ENCODE data around the gene VSX1.
A peak's percentile ranks its signal among the peaks of the same experiment; 100 is the strongest.

Gene VSX1

DNA sequence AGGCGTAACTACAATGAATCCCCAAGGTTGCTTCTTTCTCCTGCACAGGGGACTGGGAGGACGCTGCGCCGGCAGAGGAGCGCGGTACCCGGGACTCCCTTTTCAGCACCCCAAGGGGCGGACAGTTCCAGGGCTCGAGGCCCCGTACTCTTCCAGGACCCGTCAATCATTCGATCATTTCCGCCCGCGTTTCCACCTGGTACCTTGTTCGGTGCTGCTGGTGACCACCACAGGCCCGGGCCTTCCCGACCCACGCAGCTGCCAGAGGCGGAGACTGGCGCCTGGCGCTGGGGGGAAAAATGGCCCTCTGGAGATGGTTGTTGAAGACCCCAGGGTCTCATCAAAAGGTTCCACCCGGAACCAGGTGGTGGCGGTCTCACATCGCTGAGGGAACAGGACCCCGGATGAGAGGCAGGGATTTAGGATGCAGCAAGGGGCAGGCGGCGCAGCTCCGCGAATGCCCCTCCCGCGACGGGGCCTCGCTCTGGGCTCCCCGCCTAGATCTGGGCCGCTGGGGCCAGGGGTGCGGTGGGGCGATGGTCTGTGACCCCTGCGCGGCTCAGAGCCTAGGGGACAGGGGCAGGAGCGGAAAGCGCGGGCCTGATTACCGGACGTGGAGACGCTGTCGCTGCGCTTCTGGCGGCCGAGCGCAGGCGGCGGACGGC is 744 bp downstream of the VSX1 start:
- H3K23ac ChIP-seq (ENCODE audit: low read depth, low read length, poor library complexity), result peak overlapping the region; percentile 30
- H3K9me3 ChIP-seq (replicated peaks in 1 of 2; ENCODE audit: control insufficient read depth in 2 of 2, insufficient read depth in 1 of 2, low read depth in 1 of 2, low read length in 2 of 2), result peaks cover 1 to 2% of the 10 kb centered on the region in 2 donors
- H3K4me3 ChIP-seq (ENCODE audit: low read length in 2 of 2), result peak overlapping the region; percentile 21 to 74
- no peak overlapping the region for H4K8ac ChIP-seq (ENCODE audit: low read depth, low read length)
- no peaks in the 10 kb centered on the region for H3K79me1 ChIP-seq (ENCODE audit: low read depth, low read length)
- H2BK12ac ChIP-seq (ENCODE audit: low read length), result no peak overlapping the region
- H3K14ac ChIP-seq (ENCODE audit: low read length), result no peak overlapping the region
- H2BK5ac ChIP-seq (ENCODE audit: low read length), result no peak overlapping the region
- H2AFZ ChIP-seq (ENCODE audit: low read length), result peak overlapping the region; percentile 87
- H3K18ac ChIP-seq (ENCODE audit: low read length), result no peak overlapping the region
- no peak overlapping the region for H2BK15ac ChIP-seq (ENCODE audit: low read length)
- peak overlapping the region; percentile 91 for H3K4me2 ChIP-seq (ENCODE audit: insufficient read depth, low read length, poor library complexity, severe bottlenecking)
- H2BK120ac ChIP-seq (ENCODE audit: low read depth, low read length), result no peak overlapping the region
- H4K91ac ChIP-seq (ENCODE audit: low read depth, low read length, poor library complexity), result no peak overlapping the region
- H3K27ac ChIP-seq (replicated peaks; ENCODE audit: low read length), result no peak overlapping the region
- peak overlapping the region; percentile 72 for H3K9ac ChIP-seq (ENCODE audit: low read depth, low read length, poor library complexity)
- DNase-seq (ENCODE audit: low spot score), result peak; percentile 83
- H3K4ac ChIP-seq (ENCODE audit: low read length), result no peak overlapping the region
- H3K27me3 ChIP-seq (ENCODE audit: control insufficient read depth in 3 of 3, insufficient read depth in 3 of 3, low read depth in 1 of 3, low read length in 3 of 3), result peaks cover 27 to 100% (median 85%) of the 10 kb centered on the region in 3 experiments
- WGBS, 2 donors (ENCODE audit: extremely low coverage in 2 of 2, insufficient read length in 2 of 2, insufficient replicate concordance in 1 of 2), result no CpG with 5 or more reads among the region's 54 CpGs
- H2AK5ac ChIP-seq (ENCODE audit: low read depth, low read length), result no peak overlapping the region
- peaks cover 15% of the 10 kb centered on the region in 2 donors for H3K4me1 ChIP-seq (ENCODE audit: control insufficient read depth in 2 of 2, insufficient read depth in 1 of 2, low read depth in 1 of 2, low read length in 2 of 2)
- H3K36me3 ChIP-seq (replicated peaks in 1 of 2; ENCODE audit: control insufficient read depth in 2 of 2, insufficient read depth in 2 of 2, low read length in 2 of 2), result no peaks in the 10 kb centered on the region

GRCh38 chr20:25079171-25079570 is 2.8 kb downstream of the VSX1 start:
- H3K9ac ChIP-seq (ENCODE audit: low read depth, low read length, poor library complexity), result no peak overlapping the region
- no peak overlapping the region for H2AFZ ChIP-seq (ENCODE audit: low read length)
- H4K8ac ChIP-seq (ENCODE audit: low read depth, low read length), result no peak overlapping the region
- H3K4me3 ChIP-seq (ENCODE audit: low read length in 2 of 2), result no peak overlapping the region
- no peak for DNase-seq (ENCODE audit: low spot score)
- H3K23ac ChIP-seq (ENCODE audit: low read depth, low read length, poor library complexity), result no peak overlapping the region
- no peak overlapping the region for H3K14ac ChIP-seq (ENCODE audit: low read length)
- H3K18ac ChIP-seq (ENCODE audit: low read length), result no peak overlapping the region
- H2BK120ac ChIP-seq (ENCODE audit: low read depth, low read length), result no peak overlapping the region
- no peaks in the 10 kb centered on the region for H3K9me3 ChIP-seq (replicated peaks in 1 of 2; ENCODE audit: control insufficient read depth in 2 of 2, insufficient read depth in 1 of 2, low read depth in 1 of 2, low read length in 2 of 2)
- H4K91ac ChIP-seq (ENCODE audit: low read depth, low read length, poor library complexity), result no peak overlapping the region
- H2BK15ac ChIP-seq (ENCODE audit: low read length), result no peak overlapping the region
- H3K4me1 ChIP-seq (ENCODE audit: control insufficient read depth in 2 of 2, insufficient read depth in 1 of 2, low read depth in 1 of 2, low read length in 2 of 2), result peaks cover 10 to 11% of the 10 kb centered on the region in 2 donors
- H2BK12ac ChIP-seq (ENCODE audit: low read length), result no peak overlapping the region
- no peaks in the 10 kb centered on the region for H3K79me1 ChIP-seq (ENCODE audit: low read depth, low read length)
- no peak overlapping the region for H3K4ac ChIP-seq (ENCODE audit: low read length)
- no peaks in the 10 kb centered on the region for H3K36me3 ChIP-seq (replicated peaks in 1 of 2; ENCODE audit: control insufficient read depth in 2 of 2, insufficient read depth in 2 of 2, low read length in 2 of 2)
- H3K4me2 ChIP-seq (ENCODE audit: insufficient read depth, low read length, poor library complexity, severe bottlenecking), result no peak overlapping the region
- no CpG with 5 or more reads among the region's 4 CpGs for WGBS, 2 donors (ENCODE audit: extremely low coverage in 2 of 2, insufficient read length in 2 of 2, insufficient replicate concordance in 1 of 2)
- no peak overlapping the region for H2AK5ac ChIP-seq (ENCODE audit: low read depth, low read length)
- no peak overlapping the region for H3K27ac ChIP-seq (replicated peaks; ENCODE audit: low read length)
- peaks cover 19 to 97% (median 65%) of the 10 kb centered on the region in 3 experiments for H3K27me3 ChIP-seq (ENCODE audit: control insufficient read depth in 3 of 3, insufficient read depth in 3 of 3, low read depth in 1 of 3, low read length in 3 of 3)
- no peak overlapping the region for H2BK5ac ChIP-seq (ENCODE audit: low read length)

- no peak overlapping the region for H2AK5ac ChIP-seq (ENCODE audit: low read depth, low read length)
- H3K79me1 ChIP-seq (ENCODE audit: low read depth, low read length), result no peaks in the 10 kb centered on the region
- no peak overlapping the region for H3K27ac ChIP-seq (replicated peaks; ENCODE audit: low read length)
- no peak overlapping the region for H4K91ac ChIP-seq (ENCODE audit: low read depth, low read length, poor library complexity)
- no peak overlapping the region for H3K18ac ChIP-seq (ENCODE audit: low read length)
- H2BK15ac ChIP-seq (ENCODE audit: low read length), result no peak overlapping the region
- no peak overlapping the region for H2BK12ac ChIP-seq (ENCODE audit: low read length)
- DNase-seq (ENCODE audit: low spot score), result no peak
- no peak overlapping the region for H3K4me2 ChIP-seq (ENCODE audit: insufficient read depth, low read length, poor library complexity, severe bottlenecking)
- no peak overlapping the region for H3K9ac ChIP-seq (ENCODE audit: low read depth, low read length, poor library complexity)
- no peak overlapping the region for H2AFZ ChIP-seq (ENCODE audit: low read length)
- no peaks in the 10 kb centered on the region for H3K36me3 ChIP-seq (replicated peaks in 1 of 2; ENCODE audit: control insufficient read depth in 2 of 2, insufficient read depth in 2 of 2, low read length in 2 of 2)
- no peak overlapping the region for H4K8ac ChIP-seq (ENCODE audit: low read depth, low read length)
- H3K4me3 ChIP-seq (ENCODE audit: low read length in 2 of 2), result no peak overlapping the region
- H3K4ac ChIP-seq (ENCODE audit: low read length), result no peak overlapping the region
- no peak overlapping the region for H3K14ac ChIP-seq (ENCODE audit: low read length)
- no peak overlapping the region for H2BK120ac ChIP-seq (ENCODE audit: low read depth, low read length)
- H3K27me3 ChIP-seq (ENCODE audit: control insufficient read depth in 3 of 3, insufficient read depth in 3 of 3, low read depth in 1 of 3, low read length in 3 of 3), result peaks cover 16 to 93% (median 59%) of the 10 kb centered on the region in 3 experiments
- no peaks in the 10 kb centered on the region for H3K9me3 ChIP-seq (replicated peaks in 1 of 2; ENCODE audit: control insufficient read depth in 2 of 2, insufficient read depth in 1 of 2, low read depth in 1 of 2, low read length in 2 of 2)
- H3K4me1 ChIP-seq (ENCODE audit: control insufficient read depth in 2 of 2, insufficient read depth in 1 of 2, low read depth in 1 of 2, low read length in 2 of 2), result peaks cover 7 to 8% of the 10 kb centered on the region in 2 donors
- no CpG with 5 or more reads among the region's 8 CpGs for WGBS, 2 donors (ENCODE audit: extremely low coverage in 2 of 2, insufficient read length in 2 of 2, insufficient replicate concordance in 1 of 2)
- H2BK5ac ChIP-seq (ENCODE audit: low read length), result no peak overlapping the region
- no peak overlapping the region for H3K23ac ChIP-seq (ENCODE audit: low read depth, low read length, poor library complexity)
Observed at GRCh38 chr20:25078662-25079061, 3.3 kb downstream of the VSX1 start.

GRCh38 chr20:25077610-25078169 is 4.3 kb downstream of the VSX1 start:
- no peak overlapping the region for H3K14ac ChIP-seq (ENCODE audit: low read length)
- peaks cover 8 to 91% (median 50%) of the 10 kb centered on the region in 3 experiments for H3K27me3 ChIP-seq (ENCODE audit: control insufficient read depth in 3 of 3, insufficient read depth in 3 of 3, low read depth in 1 of 3, low read length in 3 of 3)
- no peak overlapping the region for H3K18ac ChIP-seq (ENCODE audit: low read length)
- H3K9ac ChIP-seq (ENCODE audit: low read depth, low read length, poor library complexity), result no peak overlapping the region
- no peak overlapping the region for H2BK12ac ChIP-seq (ENCODE audit: low read length)
- H2BK15ac ChIP-seq (ENCODE audit: low read length), result no peak overlapping the region
- no CpG with 5 or more reads among the region's 38 CpGs for WGBS, 2 donors (ENCODE audit: extremely low coverage in 2 of 2, insufficient read length in 2 of 2, insufficient replicate concordance in 1 of 2)
- H2BK120ac ChIP-seq (ENCODE audit: low read depth, low read length), result no peak overlapping the region
- no peak for DNase-seq (ENCODE audit: low spot score)
- no peak overlapping the region for H2BK5ac ChIP-seq (ENCODE audit: low read length)
- no peaks in the 10 kb centered on the region for H3K36me3 ChIP-seq (replicated peaks in 1 of 2; ENCODE audit: control insufficient read depth in 2 of 2, insufficient read depth in 2 of 2, low read length in 2 of 2)
- H3K4me1 ChIP-seq (ENCODE audit: control insufficient read depth in 2 of 2, insufficient read depth in 1 of 2, low read depth in 1 of 2, low read length in 2 of 2), result peaks cover 0 to 4% of the 10 kb centered on the region in 2 donors
- no peaks in the 10 kb centered on the region for H3K79me1 ChIP-seq (ENCODE audit: low read depth, low read length)
- H3K9me3 ChIP-seq (replicated peaks in 1 of 2; ENCODE audit: control insufficient read depth in 2 of 2, insufficient read depth in 1 of 2, low read depth in 1 of 2, low read length in 2 of 2), result no peaks in the 10 kb centered on the region
- no peak overlapping the region for H4K91ac ChIP-seq (ENCODE audit: low read depth, low read length, poor library complexity)
- no peak overlapping the region for H3K27ac ChIP-seq (replicated peaks; ENCODE audit: low read length)
- no peak overlapping the region for H3K4me3 ChIP-seq (ENCODE audit: low read length in 2 of 2)
- H2AFZ ChIP-seq (ENCODE audit: low read length), result peak overlapping the region; percentile 50
- H3K23ac ChIP-seq (ENCODE audit: low read depth, low read length, poor library complexity), result peak overlapping the region; percentile 37
- H2AK5ac ChIP-seq (ENCODE audit: low read depth, low read length), result no peak overlapping the region
- no peak overlapping the region for H3K4ac ChIP-seq (ENCODE audit: low read length)
- H4K8ac ChIP-seq (ENCODE audit: low read depth, low read length), result no peak overlapping the region
- H3K4me2 ChIP-seq (ENCODE audit: insufficient read depth, low read length, poor library complexity, severe bottlenecking), result no peak overlapping the region

Measured in neuronal stem cell (in vitro differentiated cells).